Gastrocnemius medialis (tissue), 4 donors: ENCODE data around the gene SLCO4A1.

Source experiments
- CTCF ChIP-seq, 5 experiments: fragments of 450-650 bp in 3 of 5; fragments of 200-600 bp in 2 of 5; sonication (generic) in 2 of 5; IDR thresholded peaks in 4 of 5; conservative IDR thresholded peaks in 1 of 5; 1 replicate in 4 of 5; 2 replicates in 1 of 5; pipeline ENCODE4 v1.5.1; 2016 to 2019; ENCODE audit warnings: antibody characterized with exemption in 5 of 5, mild to moderate bottlenecking in 3 of 5, moderate library complexity in 3 of 5
- POLR2A ChIP-seq, 2 donors: fragments of 450-650 bp; IDR thresholded peaks; one replicate each; pipeline ENCODE4 v1.6.1; 2017; ENCODE audit warnings: antibody characterized with exemption in 2 of 2, mild to moderate bottlenecking in 2 of 2, moderate library complexity in 2 of 2

- TF ChIP-seq CTCF (IDR thresholded peaks at IDR 0.05 in 4 of 5, conservative IDR thresholded peaks at IDR 0.05 in 1 of 5): no peak
- TF ChIP-seq POLR2A (IDR thresholded peaks at IDR 0.05): no peak
Observed at GRCh38 chr20:62644044-62644795, 1.9 kb downstream of the SLCO4A1 start.
